ENCODE data around the gene FOXD2.

Gene FOXD2

DNA sequence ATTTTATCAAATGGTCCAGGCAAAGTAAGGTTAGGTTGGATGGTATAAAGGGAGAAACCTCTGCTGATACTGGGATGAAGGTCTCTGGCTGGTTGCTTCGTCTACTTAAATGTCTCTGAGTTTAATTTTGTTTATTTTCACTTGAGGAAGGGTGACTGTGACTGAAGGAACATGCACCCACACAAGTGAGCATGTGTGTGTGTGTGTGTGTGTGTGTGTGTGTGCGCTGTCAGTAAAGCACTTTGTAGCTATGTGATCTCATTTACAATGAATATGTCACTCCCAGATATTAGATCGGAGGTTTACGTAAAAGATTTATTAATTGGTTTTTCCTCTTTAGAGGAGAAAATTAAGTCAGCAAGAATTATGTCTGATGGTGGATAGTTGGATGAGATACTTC is 4.4 kb downstream of the FOXD2 start:
- no peak overlapping the region for H3K27ac ChIP-seq
- TF ChIP-seq CTCF (conservative IDR thresholded peaks at IDR 0.05): no peak

DNA sequence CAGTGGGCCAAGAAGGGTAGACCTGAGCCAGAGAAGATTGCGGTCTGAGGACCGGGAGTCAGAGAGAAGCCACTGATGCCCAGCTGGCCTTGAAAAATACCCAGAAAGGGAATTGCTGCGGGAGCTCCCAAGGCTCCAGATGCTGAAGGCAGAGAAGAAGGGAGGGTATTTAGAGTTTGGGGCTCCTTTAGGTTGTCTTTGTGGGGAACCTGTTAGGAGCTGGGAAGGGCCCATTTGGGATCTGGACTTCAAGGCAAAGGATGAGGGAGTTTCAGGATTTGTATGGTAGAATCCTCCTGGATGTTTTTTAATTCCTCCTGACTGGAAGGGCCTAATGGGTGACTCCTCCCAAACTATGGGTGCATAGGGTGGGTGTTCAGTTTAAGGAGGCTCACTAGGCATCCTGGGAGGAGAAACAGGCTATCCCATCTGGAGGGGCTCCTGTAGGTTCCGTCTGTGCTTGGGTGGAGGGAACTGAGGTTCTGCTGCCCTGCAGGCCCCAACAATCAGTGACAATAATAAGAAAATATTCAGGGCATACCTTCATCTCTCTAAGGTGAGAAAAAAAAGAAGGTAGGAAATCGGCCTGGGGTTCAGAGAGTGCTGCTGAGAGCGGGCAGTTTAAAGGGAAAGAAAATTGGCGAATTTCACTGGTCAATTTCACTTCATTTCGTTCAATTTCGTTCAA is 5.1 kb downstream of the FOXD2 start:
- H3K27ac ChIP-seq: no peak overlapping the region
- no peak for TF ChIP-seq CTCF (conservative IDR thresholded peaks at IDR 0.05)

GRCh38 chr1:47443530-47444296 is 5.9 kb downstream of the FOXD2 start:
- no peak for TF ChIP-seq CTCF (conservative IDR thresholded peaks at IDR 0.05)
- no peak overlapping the region for H3K27ac ChIP-seq

- no peak overlapping the region for H3K27ac ChIP-seq
- no peak for TF ChIP-seq CTCF (conservative IDR thresholded peaks at IDR 0.05)
These were observed 6.4 kb downstream of the FOXD2 start for GRCh38 chr1:47444297-47444561.

DNA sequence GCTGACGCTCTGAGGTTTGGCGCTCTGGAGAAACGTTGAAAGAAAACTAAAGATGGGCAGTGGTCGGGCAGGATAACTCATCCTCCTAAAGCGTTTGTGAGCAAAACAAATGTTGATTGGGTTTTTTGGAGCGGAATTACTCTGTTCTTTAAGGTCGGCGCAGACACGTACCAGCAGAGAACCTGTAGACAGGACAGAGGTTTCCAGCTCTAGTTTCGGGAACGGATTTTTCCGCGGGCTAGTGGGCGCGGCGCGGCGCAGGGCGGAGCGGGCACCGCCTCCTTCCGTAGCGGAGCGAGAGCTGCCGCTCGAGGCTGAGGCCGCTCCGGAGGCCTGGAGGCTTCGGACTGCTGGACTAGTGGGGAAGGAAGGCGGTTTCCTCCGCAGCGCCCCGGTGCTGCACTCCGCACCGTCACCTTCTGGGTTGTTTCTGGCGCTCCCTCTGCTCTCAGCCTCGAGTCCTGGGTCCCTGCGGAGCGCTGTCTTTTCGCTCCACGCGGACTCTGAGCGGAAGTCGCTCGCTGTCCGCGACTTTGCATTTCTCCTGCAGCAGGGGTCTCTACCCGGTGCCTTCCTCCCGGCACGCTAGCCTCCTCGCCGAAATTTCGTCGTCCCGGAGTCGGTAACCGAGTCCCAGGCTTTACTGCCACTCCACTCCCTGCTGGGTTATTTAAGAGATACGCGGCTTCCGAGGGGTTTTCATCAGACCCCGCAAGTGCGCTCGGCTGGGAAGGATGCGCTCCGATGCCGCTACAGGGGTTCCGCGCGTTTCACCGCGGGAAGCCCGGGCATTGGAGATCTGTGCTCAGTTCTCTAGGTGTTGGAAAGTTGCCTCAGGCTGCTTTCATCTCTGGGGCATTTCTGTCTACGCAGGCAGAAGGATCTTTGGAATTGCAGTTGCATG is 7.0 kb downstream of the FOXD2 start:
- TF ChIP-seq CTCF (conservative IDR thresholded peaks at IDR 0.05): no peak
- no peak overlapping the region for H3K27ac ChIP-seq

DNA sequence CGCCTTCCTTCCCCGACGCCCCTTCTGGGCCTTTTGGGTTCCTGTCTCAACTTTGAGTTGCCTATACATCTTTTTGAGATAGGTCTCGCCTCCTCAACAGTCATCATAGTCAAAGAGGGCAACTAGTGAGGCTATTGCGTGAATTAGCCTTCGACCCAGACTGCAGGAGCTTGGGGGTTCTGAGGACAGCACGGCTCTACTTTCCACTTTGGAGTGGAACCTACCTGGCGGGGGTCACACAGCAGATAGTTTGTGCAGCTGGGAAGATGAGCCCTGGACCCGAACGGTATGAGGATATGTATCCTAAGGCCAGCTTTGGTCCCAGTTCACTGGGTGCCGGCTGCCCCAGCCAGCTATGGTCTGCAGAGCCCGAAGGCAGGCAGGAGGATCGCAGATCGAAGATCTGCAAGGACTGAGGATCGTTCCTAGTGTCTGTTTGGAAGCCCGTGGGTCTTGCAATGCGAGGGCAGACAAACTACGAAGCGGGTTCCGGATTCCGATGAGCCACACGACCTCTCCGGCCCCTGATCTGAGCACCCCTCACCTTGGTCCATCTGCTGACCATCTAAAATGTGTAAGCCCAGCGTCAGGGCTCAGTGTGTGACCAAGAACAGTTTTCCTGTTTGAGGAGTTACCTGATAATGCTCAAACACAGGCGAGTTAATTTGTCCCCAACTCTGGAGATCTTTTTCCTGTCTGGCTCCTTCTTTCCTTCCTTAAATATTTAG is 8.1 kb downstream of the FOXD2 start:
- no peak overlapping the region for H3K27ac ChIP-seq
- TF ChIP-seq CTCF (conservative IDR thresholded peaks at IDR 0.05): no peak
